A549 (cell line): ENCODE results near the gene COBLL1. TPM values are rescaled to one million over a fixed set of nuclear protein-coding genes. Genes with fewer than 3 reads are reported as not detected.
A peak's percentile ranks its signal among the peaks of the same experiment; 100 is the strongest.

Source experiments
- ATAC-seq, 2 experiments: fragments of 200-7000 bp in 1 of 2; fragments of >200 bp in 1 of 2; cut with Nextera tagmentation in 1 of 2; cut with Tn5 transposase in 1 of 2; 3 replicates each; pipeline versions ENCODE4 v1.8.0 to v1.9.1; 2018 to 2020; ENCODE audit warnings: mild to moderate bottlenecking in 1 of 2, moderate library complexity in 1 of 2
- CTCF ChIA-PET: fragments of 300-600 bp; sonication (Branson Sonifier 250); formaldehyde crosslinking; extraction: SDS; loops from one replicate; lab custom pipeline; 2021; ENCODE audit warnings: antibody characterized with exemption, inconsistent platforms; lab: Yijun Ruan, JAX
- POLR2A ChIA-PET: fragments of 350-600 bp; formaldehyde crosslinking; extraction: SDS; loops from one replicate; lab custom pipeline; 2021; ENCODE audit warnings: antibody characterized with exemption, inconsistent platforms; lab: Yijun Ruan, JAX
- DNase-seq, 2 experiments: peaks; one replicate each; pipeline versions ENCODE4 v3.0.0 to v3.0.0-alpha.2; 2011 to 2016; ENCODE audit warnings: low read depth in 1 of 2, low spot score in 1 of 2
- FAIRE-seq: peaks from 2 replicates; lab custom pipeline; 2011; peaks lifted over from hg19 to GRCh38; lab: Jason Lieb, UNC
- H3K27ac ChIP-seq, 2 experiments: fragments of >200 bp; sonication (Bioruptor Twin); formaldehyde crosslinking; 3 replicates each; pipeline ENCODE4 v1.5.1; 2016 to 2017
- H3K4me1 ChIP-seq: fragments of >200 bp; sonication (Bioruptor Twin); formaldehyde crosslinking; 3 replicates; pipeline ENCODE4 v1.6.1; 2016
- H3K4me2 ChIP-seq: fragments of >200 bp; sonication (Bioruptor Twin); formaldehyde crosslinking; 3 replicates; pipeline ENCODE4 v1.6.1; 2016
- H3K4me3 ChIP-seq: fragments of >200 bp; sonication (Bioruptor Twin); formaldehyde crosslinking; 3 replicates; pipeline ENCODE4 v1.5.1; 2016
- H3K9me3 ChIP-seq: fragments of >200 bp; sonication (Bioruptor Twin); formaldehyde crosslinking; 3 replicates; pipeline ENCODE4 v1.6.1; 2016
- ATOH8 ChIP-seq: fragments of 250-450 bp; sonication (Bioruptor Pico); IDR thresholded peaks from 2 replicates; pipeline ENCODE4 v1.5.0; 2020; ENCODE audit warnings: low read depth, mild to moderate bottlenecking, moderate library complexity
- BHLHE40 ChIP-seq: IDR thresholded peaks from 2 replicates; pipeline ENCODE4 v1.6.1; 2012; ENCODE audit warnings: low read depth, low read length, inconsistent platforms
- CEBPB ChIP-seq, 2 experiments: fragments of >200 bp in 1 of 2; sonication (Bioruptor Twin) in 1 of 2; formaldehyde crosslinking in 1 of 2; IDR thresholded peaks; 2 replicates each; pipeline ENCODE4 v1.6.1; 2012 to 2016
- CHD4 ChIP-seq: fragments of 200-600 bp; sonication (generic); IDR thresholded peaks from 2 replicates; pipeline ENCODE4 v1.6.1; 2016; ENCODE audit warnings: antibody characterized with exemption, mild to moderate bottlenecking, borderline replicate concordance
- CTCF ChIP-seq: fragments of >200 bp; sonication (Bioruptor Twin); formaldehyde crosslinking; IDR thresholded peaks from 3 replicates; pipeline ENCODE4 v1.5.1; 2016
- EHF ChIP-seq: fragments of 250-450 bp; sonication (Bioruptor Pico); IDR thresholded peaks from 2 replicates; pipeline ENCODE4 v1.5.0; 2020; ENCODE audit warnings: mild to moderate bottlenecking
- ELK1 ChIP-seq: fragments of 150-350 bp; IDR thresholded peaks from 2 replicates; pipeline ENCODE4 v1.6.1; 2014; ENCODE audit warnings: low read depth, mild to moderate bottlenecking, low read length
- HES2 ChIP-seq: fragments of >200 bp; sonication (Bioruptor Twin); formaldehyde crosslinking; IDR thresholded peaks from 2 replicates; pipeline ENCODE4 v1.6.1; 2016
- HOXB13 ChIP-seq: fragments of 250-450 bp; sonication (Bioruptor Pico); IDR thresholded peaks from 2 replicates; pipeline ENCODE4 v1.5.0; 2020; ENCODE audit warnings: low read depth, mild to moderate bottlenecking, moderate library complexity
- JUN ChIP-seq, 2 experiments: fragments of >200 bp; sonication (Bioruptor Twin); formaldehyde crosslinking; IDR thresholded peaks; 2 replicates in 1 of 2; 3 replicates in 1 of 2; pipeline ENCODE4 v1.6.1; 2016 to 2017
- KDM1A ChIP-seq: fragments of 200-600 bp; sonication (generic); IDR thresholded peaks from 2 replicates; pipeline ENCODE4 v1.6.1; 2016; ENCODE audit warnings: low read depth, mild to moderate bottlenecking
- MAFK ChIP-seq: fragments of 450-650 bp; IDR thresholded peaks from 2 replicates; pipeline ENCODE4 v1.6.1; 2014; ENCODE audit not compliant: partially characterized antibody
- NFE2L2 ChIP-seq: fragments of 150-350 bp; conservative IDR thresholded peaks from 2 replicates; pipeline ENCODE4 v1.6.1; 2014; ENCODE audit warnings: low read length
- PBX3 ChIP-seq: IDR thresholded peaks from 2 replicates; pipeline ENCODE4 v1.6.1; 2012
- PHF8 ChIP-seq: fragments of 200-600 bp; sonication (generic); IDR thresholded peaks from 2 replicates; pipeline ENCODE4 v1.6.1; 2016; ENCODE audit warnings: low read depth, mild to moderate bottlenecking, antibody characterized with exemption, moderate library complexity, borderline replicate concordance
- RARB ChIP-seq: fragments of 250-450 bp; sonication (Bioruptor Pico); IDR thresholded peaks from 2 replicates; pipeline ENCODE4 v1.8.0; 2021; ENCODE audit warnings: mild to moderate bottlenecking, moderate library complexity
- RCOR1 ChIP-seq: fragments of 150-350 bp; IDR thresholded peaks from 2 replicates; pipeline ENCODE4 v1.6.1; 2014; ENCODE audit warnings: antibody characterized with exemption, low read length, low read depth
- SREBF2 ChIP-seq: fragments of 450-650 bp; IDR thresholded peaks from 2 replicates; pipeline ENCODE4 v1.6.1; 2014; ENCODE audit warnings: mild to moderate bottlenecking, moderate library complexity
- TFCP2L1 ChIP-seq: fragments of 250-450 bp; sonication (Bioruptor Pico); IDR thresholded peaks from 2 replicates; pipeline ENCODE4 v1.5.0; 2021; ENCODE audit warnings: mild to moderate bottlenecking
- ZC3H11A ChIP-seq: fragments of 450-650 bp; IDR thresholded peaks from 2 replicates; pipeline ENCODE4 v1.6.1; 2014; ENCODE audit warnings: antibody characterized with exemption, mild to moderate bottlenecking
- WGBS: methylation state at CpG from one replicate; pipeline ENCODE4 v1.1.6; 2017; ENCODE audit errors: missing lambda C conversion rate; 5-methylcytosine and 5-hydroxymethylcytosine counted together
- polyA plus RNA-seq, 4 experiments: library from polyadenylated mRNA; depleted of rRNA in 3 of 4; stranded (reverse); fragments of >200 nt; fragmentation: RNase III in 1 of 4; extraction: RNeasy Plus Mini Kit Qiagen cat#74134 plus additional on column Dnase treatment in 1 of 4; gene quantifications; 2 replicates in 3 of 4; 3 replicates in 1 of 4; pipeline ENCODE4 v1.2.3, GENCODE V29; 2011 to 2017

Gene COBLL1
- polyA plus RNA-seq, 2 of the 4 experiments (the other 2 are of a cell fraction), result 2.6 to 5.3 TPM

- Histone ChIP-seq H3K27ac (no peak overlapping the region), H3K4me1 (peaks cover 14% of the 10 kb centered on the region; the same call in 2 of the 3 replicates), H3K9me3 (no peaks in the 10 kb centered on the region), H3K4me2 (no peak overlapping the region), H3K4me3 (no peak overlapping the region)
- ChIA-PET CTCF (no interaction called here), POLR2A (no interaction called here)
- TF ChIP-seq KDM1A (no peak), SREBF2 (no peak), CHD4 (no peak), PBX3 (no peak), PHF8 (no peak), HOXB13 (CRISPR knock-in tag) (no peak), RCOR1 (no peak), NFE2L2 (no peak), ELK1 (no peak), JUN (IDR thresholded peaks at IDR 0.05) (no peak), TFCP2L1 (CRISPR knock-in tag) (no peak)
- FAIRE-seq (no peak), DNase-seq (no peak), ATAC-seq (no peak)
- 92% methylated on average over 1 of the region's 1 CpG for WGBS
Observed at GRCh38 chr2:164793529-164793928, 48.1 kb downstream of the COBLL1 start.

GRCh38 chr2:164792316-164793170 lies 49.1 kb downstream of the COBLL1 start:
- no peaks in the 10 kb centered on the region for H3K9me3 ChIP-seq
- POLR2A ChIA-PET, result no interaction called here
- 82% methylated on average over 5 of the region's 5 CpGs for WGBS
- H3K4me2 ChIP-seq, result peak overlapping the region; percentile 28; the same call in 1 of the 3 replicates
- no peak overlapping the region for H3K27ac ChIP-seq
- FAIRE-seq (no peak), DNase-seq (peak in 1 of 2 experiments; percentile 34), ATAC-seq (peak in 1 of 2 experiments; percentile 43; a peak in 2 of 6 replicates)
- TF ChIP-seq HES2 (no peak), PHF8 (no peak), SREBF2 (no peak), ATOH8 (CRISPR knock-in tag) (no peak), MAFK (peak; percentile 69)
- CTCF ChIA-PET, result no interaction called here
- peaks cover 14% of the 10 kb centered on the region; the same call in 2 of the 3 replicates for H3K4me1 ChIP-seq
- H3K4me3 ChIP-seq, result no peak overlapping the region

- CTCF ChIA-PET, result interaction anchor here (1.1 kb wide), 1 partner anchor 39 kb away, joined by 3 read pairs; no protein-coding TSS in a partner anchor
- WGBS, result 73% methylated on average over 5 of the region's 5 CpGs
- POLR2A ChIA-PET, result no interaction called here
Observed at GRCh38 chr2:164789968-164790367, 51.7 kb downstream of the COBLL1 start.

More at GRCh38 chr2:164789968-164790367, 51.7 kb downstream of the COBLL1 start:
- no peak for TF ChIP-seq CEBPB (IDR thresholded peaks at IDR 0.05)
- TF ChIP-seq EHF (CRISPR knock-in tag), result no peak
- TF ChIP-seq CTCF, result no peak
- no peak for TF ChIP-seq BHLHE40
- no peak for TF ChIP-seq RARB
- TF ChIP-seq ZC3H11A, result no peak
- no peak for DNase-seq
- H3K4me2 ChIP-seq, result no peak overlapping the region
- H3K27ac ChIP-seq, result no peak overlapping the region
- H3K9me3 ChIP-seq, result no peaks in the 10 kb centered on the region
- ATAC-seq, result no peak
- no peak for FAIRE-seq
- peaks cover 14% of the 10 kb centered on the region; the same call in 2 of the 3 replicates for H3K4me1 ChIP-seq
- H3K4me3 ChIP-seq, result no peak overlapping the region
